ENCODE results near the gene CDK2AP2. TPM values are rescaled to one million over a fixed set of nuclear protein-coding genes. Genes with fewer than 3 reads are reported as not detected.

CDK2AP2 gene
- total RNA-seq, 2 donors from 2014 or later, result 91.6 to 142 TPM

- H3K4me3 ChIP-seq, result no peak overlapping the region
- no peak for DNase-seq
- no peaks in the 10 kb centered on the region for H3K27me3 ChIP-seq
- no peak overlapping the region for H3K27ac ChIP-seq
- intact Hi-C loops (cut with DNase I), result no loop called here
- H3K4me1 ChIP-seq, result no peaks in the 10 kb centered on the region
- H3K9me3 ChIP-seq, result no peaks in the 10 kb centered on the region
- TF ChIP-seq CTCF (IDR thresholded peaks at IDR 0.05), result no peak
- no peak overlapping the region for H3K9ac ChIP-seq (ENCODE audit: low read depth in 2 of 2, low read length in 2 of 2)
- H3K36me3 ChIP-seq, result peaks cover 9% of the 10 kb centered on the region
These were observed 10.2 kb downstream of the CDK2AP2 start for GRCh38 chr11:67497656-67498291.

DNA sequence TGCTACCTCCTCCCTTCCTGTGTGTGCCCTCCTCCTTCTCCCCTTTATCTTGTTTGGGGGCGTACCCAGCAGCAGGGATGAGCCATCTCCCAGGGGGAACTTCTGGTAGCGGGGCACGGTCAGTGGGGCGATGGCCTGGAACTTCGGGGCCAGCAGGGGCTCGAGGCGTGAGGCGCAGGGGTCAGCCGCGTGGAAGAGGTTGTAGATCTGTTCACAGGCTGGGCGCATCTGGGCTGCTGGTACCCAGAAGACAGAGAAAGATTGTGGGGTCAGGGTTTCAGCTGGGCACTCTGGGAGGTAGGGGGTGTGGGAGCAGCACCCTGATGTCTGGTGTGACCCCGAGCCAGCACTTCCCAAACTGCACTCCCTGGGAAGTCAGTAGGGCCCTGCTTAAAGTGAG, 11.8 kb downstream of the CDK2AP2 start:
- no peak for DNase-seq

DNA sequence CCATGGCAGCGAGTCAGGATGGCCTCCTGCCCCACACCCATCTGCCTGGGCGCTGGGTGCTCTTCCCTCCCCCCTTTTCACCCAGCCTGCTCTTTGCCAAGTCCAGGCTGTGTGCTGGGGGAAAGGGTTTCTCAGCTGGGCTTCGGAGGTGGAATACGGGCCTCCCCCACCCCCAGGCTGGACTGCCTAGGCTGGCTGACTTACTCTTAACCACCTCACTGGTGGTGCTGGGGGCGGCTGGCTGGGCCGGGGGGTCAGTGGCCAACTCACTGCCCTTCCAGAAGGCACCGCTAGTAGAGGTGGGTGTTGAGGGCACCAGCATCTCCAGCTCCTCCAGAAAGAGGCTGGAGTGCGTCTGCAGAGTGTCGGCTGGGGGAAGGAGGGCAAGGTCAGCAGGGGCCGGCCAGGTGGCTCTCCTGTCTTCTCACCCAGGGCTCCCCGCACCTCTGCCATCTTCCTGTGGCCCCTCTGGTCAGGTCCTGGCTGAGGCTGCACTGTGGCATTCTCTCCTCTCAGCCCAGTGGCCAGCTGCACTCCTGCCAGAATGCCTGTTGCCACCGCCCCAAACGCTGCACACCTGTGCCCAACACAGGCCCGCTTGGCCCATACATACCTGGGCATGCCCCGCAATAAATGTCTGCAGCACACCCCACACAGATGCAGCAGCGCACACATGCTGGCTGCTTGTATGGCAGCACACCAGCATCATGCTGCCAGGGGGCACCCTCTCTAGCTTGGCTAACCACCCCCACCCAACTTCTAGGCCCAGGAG, 12.5 kb downstream of the CDK2AP2 start:
- intact Hi-C loops (cut with DNase I), result no loop called here
- Histone ChIP-seq H3K9me3 (no peaks in the 10 kb centered on the region), H3K27ac (no peak overlapping the region), H3K27me3 (no peaks in the 10 kb centered on the region), H3K4me1 (no peaks in the 10 kb centered on the region), H3K4me3 (no peak overlapping the region), H3K36me3 (peaks cover 7% of the 10 kb centered on the region), H3K9ac (ENCODE audit: low read depth in 2 of 2, low read length in 2 of 2) (no peak overlapping the region)
- no peak for TF ChIP-seq CTCF (IDR thresholded peaks at IDR 0.05)
- no peak for DNase-seq

More for the DNA sequence above, 11.8 kb downstream of the CDK2AP2 start:
- Histone ChIP-seq H3K27me3 (no peaks in the 10 kb centered on the region), H3K36me3 (peaks cover 7% of the 10 kb centered on the region), H3K9ac (ENCODE audit: low read depth in 2 of 2, low read length in 2 of 2) (no peak overlapping the region), H3K9me3 (no peaks in the 10 kb centered on the region), H3K4me1 (no peaks in the 10 kb centered on the region), H3K27ac (no peak overlapping the region), H3K4me3 (no peak overlapping the region)
- no peak for TF ChIP-seq CTCF (IDR thresholded peaks at IDR 0.05)
- intact Hi-C loops (cut with DNase I), result no loop called here

DNA sequence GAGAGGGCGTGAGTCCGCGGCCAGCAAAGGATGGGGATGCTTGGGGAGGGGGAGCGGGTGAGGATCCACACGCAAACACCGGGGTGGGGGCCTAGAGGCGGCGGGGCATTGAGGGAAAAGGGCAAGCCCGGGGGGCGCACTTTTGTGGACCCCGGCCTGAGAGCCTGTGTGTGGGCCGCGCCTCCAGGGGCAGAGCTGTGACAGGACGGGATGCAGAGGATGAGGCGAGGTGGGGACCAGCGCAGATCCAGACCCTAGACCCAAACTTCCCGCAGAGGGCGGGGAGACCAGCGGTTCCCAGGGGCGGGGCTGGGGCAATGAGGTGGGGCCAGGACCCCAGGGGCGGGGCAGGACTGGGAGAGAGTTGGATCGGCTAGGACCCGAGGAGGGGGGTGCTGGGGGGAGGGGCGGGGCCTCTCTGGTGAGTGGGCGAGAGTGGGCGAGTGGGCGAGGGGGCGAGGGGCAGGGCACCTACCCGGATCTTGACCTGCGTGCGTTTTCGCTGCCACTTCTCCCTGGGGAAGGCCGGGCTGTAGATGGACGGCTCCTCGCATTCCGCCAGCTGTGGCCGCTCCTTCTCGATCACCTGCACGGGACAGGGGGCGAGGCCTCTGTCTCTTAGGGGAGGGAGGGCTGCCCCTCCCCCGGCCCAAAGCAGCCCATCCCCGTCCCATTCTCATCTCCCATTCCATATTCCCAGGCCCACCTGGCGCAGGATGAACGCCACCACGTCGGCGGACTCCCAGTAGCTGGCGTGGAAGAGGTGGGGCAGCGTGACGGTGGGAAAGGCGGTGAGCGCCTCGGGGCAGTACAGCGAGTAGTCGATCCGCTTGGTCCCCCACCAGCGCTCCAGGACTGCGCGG, 13.4 kb downstream of the CDK2AP2 start:
- Histone ChIP-seq H3K9ac (ENCODE audit: low read depth in 2 of 2, low read length in 2 of 2) (no peak overlapping the region), H3K9me3 (no peaks in the 10 kb centered on the region), H3K27me3 (no peaks in the 10 kb centered on the region), H3K27ac (no peak overlapping the region), H3K4me3 (no peak overlapping the region), H3K4me1 (no peaks in the 10 kb centered on the region), H3K36me3 (peaks cover 7% of the 10 kb centered on the region)
- intact Hi-C loops (cut with DNase I), result no loop called here
- no peak for DNase-seq
- TF ChIP-seq CTCF (IDR thresholded peaks at IDR 0.05), result no peak

DNA sequence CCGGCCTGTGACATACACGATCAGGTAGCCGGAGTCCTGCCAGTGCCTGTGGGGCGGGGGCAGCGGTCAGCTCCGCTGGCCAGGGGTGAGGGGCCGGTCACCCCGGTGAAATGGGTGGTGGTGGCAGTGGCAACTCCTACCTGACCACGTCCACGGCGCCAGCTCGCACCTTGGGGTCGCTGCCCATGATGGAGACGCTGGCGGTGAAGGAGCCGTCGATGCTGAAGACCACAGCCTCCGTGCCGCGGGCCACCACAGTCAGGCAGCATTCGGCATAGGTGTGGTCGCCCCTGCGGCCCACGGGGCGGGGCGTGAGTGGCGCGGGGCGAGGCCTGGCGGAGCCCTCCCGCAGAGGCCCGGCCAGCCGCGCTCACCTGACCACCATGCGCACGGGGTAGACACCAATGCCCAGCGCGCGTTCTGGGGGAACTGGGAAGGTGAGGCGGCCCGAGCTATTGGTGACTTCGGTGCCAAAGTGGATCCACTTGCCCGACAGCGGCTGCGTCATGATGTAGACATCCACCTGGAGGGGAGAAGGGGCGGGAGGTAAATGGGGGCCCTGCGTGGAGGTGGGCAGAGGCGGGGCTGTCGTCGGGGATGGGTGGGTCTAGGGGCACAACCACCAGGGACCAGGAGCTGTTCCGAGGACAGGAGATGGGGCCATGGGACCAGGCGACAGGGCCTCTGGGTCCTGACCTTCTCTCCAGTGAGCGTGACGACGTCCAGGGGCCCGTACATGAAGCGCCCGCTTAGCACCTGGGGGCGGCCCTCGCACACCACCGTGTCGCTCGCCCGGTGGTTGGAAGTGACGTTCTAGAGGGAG, 14.2 kb downstream of the CDK2AP2 start:
- DNase-seq, result no peak
- no peak for TF ChIP-seq CTCF (IDR thresholded peaks at IDR 0.05)

More for the DNA sequence above, 14.2 kb downstream of the CDK2AP2 start:
- no peak overlapping the region for H3K4me3 ChIP-seq
- H3K9me3 ChIP-seq, result no peaks in the 10 kb centered on the region
- no peaks in the 10 kb centered on the region for H3K4me1 ChIP-seq
- no peak overlapping the region for H3K27ac ChIP-seq
- intact Hi-C loops (cut with DNase I), result no loop called here
- peaks cover 7% of the 10 kb centered on the region for H3K36me3 ChIP-seq
- H3K27me3 ChIP-seq, result no peaks in the 10 kb centered on the region
- no peak overlapping the region for H3K9ac ChIP-seq (ENCODE audit: low read depth in 2 of 2, low read length in 2 of 2)

Data from colonic mucosa (tissue), 4 donors.